HG03196 (cell line): Measurements from ENCODE around the gene FERMT3.
A peak's percentile ranks its signal among the peaks of the same experiment; 100 is the strongest.
"Not testable (repeated sequence)": the region's sequence is repeated elsewhere in the genome, so short reads cannot be mapped to it uniquely, and the experiment has no call there.

Experiments used
- ATAC-seq: cut with Tn5 transposase; IDR thresholded peaks from one replicate; pipeline ENCODE4 v1.9.1; 2021; ENCODE audit not compliant: unreplicated experiment

FERMT3 gene

GRCh38 chr11:64206457-64207255 lies at the start of gene FERMT3:
TSS of gene FERMT3 (plus strand) at chr11:64206721. CDS start at chr11:64207365, 644 bp downstream.
- no peak for ATAC-seq

GRCh38 chr11:64157631-64158394 lies 48.7 kb upstream of the FERMT3 start:
- no peak for ATAC-seq

GRCh38 chr11:64161037-64161436 lies 45.5 kb upstream of the FERMT3 start:
- ATAC-seq = no peak

GRCh38 chr11:64162769-64163168 lies 43.8 kb upstream of the FERMT3 start:
- ATAC-seq = not testable (repeated sequence)

- ATAC-seq = no peak
Measured at GRCh38 chr11:64163951-64164350, 42.6 kb upstream of the FERMT3 start.

GRCh38 chr11:64164392-64165312 lies 41.9 kb upstream of the FERMT3 start:
- no peak for ATAC-seq

- no peak for ATAC-seq
Measured at GRCh38 chr11:64165481-64165841, 41.1 kb upstream of the FERMT3 start.

- peak; percentile 72 for ATAC-seq
Measured at GRCh38 chr11:64165842-64166635, 40.5 kb upstream of the FERMT3 start, which contains the start of gene MACROD1. TSS of gene MACROD1 (minus strand) at chr11:64166113. CDS start at chr11:64165994, 119 bp downstream.

GRCh38 chr11:64170419-64170818 lies 36.1 kb upstream of the FERMT3 start:
- no peak for ATAC-seq

GRCh38 chr11:64173616-64174355 lies 32.7 kb upstream of the FERMT3 start:
- ATAC-seq = no peak

GRCh38 chr11:64176751-64177150 lies 29.8 kb upstream of the FERMT3 start:
- ATAC-seq = no peak

GRCh38 chr11:64178203-64178602 lies 28.3 kb upstream of the FERMT3 start:
- ATAC-seq = no peak

GRCh38 chr11:64178951-64179639 lies 27.4 kb upstream of the FERMT3 start:
- ATAC-seq = no peak

- ATAC-seq = no peak
Measured at GRCh38 chr11:64180891-64181290, 25.6 kb upstream of the FERMT3 start.

GRCh38 chr11:64181506-64182411 lies 24.8 kb upstream of the FERMT3 start:
- no peak for ATAC-seq

- ATAC-seq = no peak
Measured at GRCh38 chr11:64183890-64184289, 22.6 kb upstream of the FERMT3 start.

GRCh38 chr11:64185175-64185692 lies 21.3 kb upstream of the FERMT3 start:
- peak; percentile 23 for ATAC-seq
